Trophoblast cell (in vitro differentiated cells and primary cell): ENCODE data around the gene ANGPTL1.

Source experiments
- DNase-seq, 2 donors: peaks; one replicate each; pipeline ENCODE4 v3.0.0-alpha.2; 2016
- H2AFZ ChIP-seq: 2 replicates; pipeline ENCODE4 v1.6.1; 2013; ENCODE audit warnings: low read length, moderate library complexity, mild to moderate bottlenecking; ENCODE audit not compliant: insufficient read depth, poor library complexity
- H2AK5ac ChIP-seq: 2 replicates; pipeline ENCODE4 v1.6.1; 2013; ENCODE audit warnings: mild to moderate bottlenecking, low read length
- H2BK120ac ChIP-seq: 2 replicates; pipeline ENCODE4 v1.6.1; 2013; ENCODE audit warnings: low read length, mild to moderate bottlenecking, moderate library complexity; ENCODE audit not compliant: insufficient read depth, poor library complexity
- H2BK12ac ChIP-seq: 2 replicates; pipeline ENCODE4 v1.6.1; 2013; ENCODE audit warnings: mild to moderate bottlenecking, low read length, moderate library complexity
- H2BK5ac ChIP-seq: 2 replicates; pipeline ENCODE4 v1.6.1; 2013; ENCODE audit warnings: low read length, low read depth, moderate library complexity, mild to moderate bottlenecking; ENCODE audit not compliant: poor library complexity
- H3K14ac ChIP-seq: 2 replicates; pipeline ENCODE4 v1.6.1; 2013; ENCODE audit warnings: mild to moderate bottlenecking, low read length
- H3K18ac ChIP-seq: 2 replicates; pipeline ENCODE4 v1.6.1; 2013; ENCODE audit warnings: mild to moderate bottlenecking, low read length
- H3K23ac ChIP-seq: 2 replicates; pipeline ENCODE4 v1.6.1; 2013; ENCODE audit warnings: low read length
- H3K27ac ChIP-seq: 2 replicates; pipeline ENCODE4 v1.5.1; 2013; ENCODE audit warnings: low read depth, mild to moderate bottlenecking, inconsistent platforms, low read length, moderate library complexity
- H3K27me3 ChIP-seq: 2 replicates; pipeline ENCODE4 v1.6.1; 2013; ENCODE audit warnings: inconsistent platforms, mild to moderate bottlenecking, low read length, moderate library complexity; ENCODE audit not compliant: insufficient read depth
- H3K36me3 ChIP-seq, 2 experiments: 1 replicate in 1 of 2; 2 replicates in 1 of 2; pipeline ENCODE4 v1.6.1; 2013; ENCODE audit warnings: low read length in 2 of 2, mild to moderate bottlenecking in 2 of 2, moderate library complexity in 1 of 2; ENCODE audit not compliant: insufficient read depth in 2 of 2, control insufficient read depth in 1 of 2
- H3K4ac ChIP-seq: 2 replicates; pipeline ENCODE4 v1.6.1; 2013; ENCODE audit warnings: low read depth, mild to moderate bottlenecking, low read length, moderate library complexity
- H3K4me1 ChIP-seq, 2 experiments: 1 replicate in 1 of 2; 2 replicates in 1 of 2; pipeline ENCODE4 v1.6.1; 2013; ENCODE audit warnings: low read length in 2 of 2, mild to moderate bottlenecking in 2 of 2, moderate library complexity in 1 of 2; ENCODE audit not compliant: insufficient read depth in 2 of 2, control insufficient read depth in 1 of 2
- H3K4me2 ChIP-seq: 2 replicates; pipeline ENCODE4 v1.6.1; 2013; ENCODE audit warnings: inconsistent platforms, mild to moderate bottlenecking, low read length, moderate library complexity
- H3K4me3 ChIP-seq: 2 replicates; pipeline ENCODE4 v1.5.1; 2013; ENCODE audit warnings: mild to moderate bottlenecking, low read depth, low read length, inconsistent platforms
- H3K79me1 ChIP-seq: one replicate; pipeline ENCODE4 v1.6.1; 2013; ENCODE audit warnings: low read length
- H3K79me2 ChIP-seq: 2 replicates; pipeline ENCODE4 v1.6.1; 2013; ENCODE audit warnings: low read length, mild to moderate bottlenecking; ENCODE audit not compliant: control insufficient read depth, insufficient read depth, poor library complexity
- H3K9ac ChIP-seq: 2 replicates; pipeline ENCODE4 v1.6.1; 2013; ENCODE audit warnings: mild to moderate bottlenecking, low read length
- H3K9me3 ChIP-seq: 2 replicates; pipeline ENCODE4 v1.6.1; 2013; ENCODE audit warnings: low read depth, mild to moderate bottlenecking, control low read depth, inconsistent platforms, low read length; ENCODE audit not compliant: insufficient read depth
- H4K12ac ChIP-seq: 2 replicates; pipeline ENCODE4 v1.6.1; 2013; ENCODE audit warnings: low read depth, mild to moderate bottlenecking, low read length, moderate library complexity
- H4K8ac ChIP-seq: 2 replicates; pipeline ENCODE4 v1.6.1; 2013; ENCODE audit warnings: low read depth, mild to moderate bottlenecking, low read length, moderate library complexity
- H4K91ac ChIP-seq: one replicate; pipeline ENCODE4 v1.6.1; 2013; ENCODE audit warnings: low read depth, mild to moderate bottlenecking, low read length, moderate library complexity
- WGBS: extraction: QIAGEN DNeasy Blood & Tissue Kit; methylation state at CpG from one replicate; pipeline ENCODE4 v1.1.7; 2013; ENCODE audit warnings: missing lambda C conversion rate; ENCODE audit not compliant: insufficient read length, insufficient coverage; ENCODE audit errors: extremely low coverage; 5-methylcytosine and 5-hydroxymethylcytosine counted together

Gene ANGPTL1

DNA sequence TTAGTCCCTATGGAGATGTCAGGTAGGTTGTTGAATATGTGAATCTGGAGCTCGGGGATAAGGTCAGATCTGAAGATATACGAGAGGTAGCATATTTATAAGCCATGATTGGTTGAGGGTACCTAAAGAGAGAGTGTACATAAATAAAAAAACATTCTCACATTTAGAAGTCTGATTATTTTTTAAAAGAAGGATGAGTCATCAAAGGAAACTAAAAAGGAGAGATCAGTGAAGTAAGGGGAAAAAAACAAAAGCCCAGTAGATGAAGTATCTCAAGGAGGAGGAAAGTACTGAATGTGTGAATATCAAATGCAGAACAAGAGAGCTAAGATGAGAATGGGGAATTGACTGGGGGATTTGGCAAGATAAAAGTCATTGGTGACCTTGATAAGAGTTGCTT lies 15.7 kb upstream of the ANGPTL1 start:
- Histone ChIP-seq H3K9me3 (no peaks in the 10 kb centered on the region), H3K4me1 (no peaks in the 10 kb centered on the region), H3K36me3 (peaks cover 1 to 5% of the 10 kb centered on the region in 2 experiments), H3K4ac (no peak overlapping the region), H3K79me1 (no peaks in the 10 kb centered on the region), H4K12ac (no peak overlapping the region), H3K27me3 (no peaks in the 10 kb centered on the region), H3K14ac (no peak overlapping the region), H3K18ac (no peak overlapping the region), H2BK5ac (no peak overlapping the region), H4K8ac (no peak overlapping the region), H3K4me2 (no peak overlapping the region), H2BK120ac (no peak overlapping the region), H3K9ac (no peak overlapping the region), H2AK5ac (no peak overlapping the region), H2BK12ac (no peak overlapping the region), H4K91ac (no peak overlapping the region), H3K4me3 (no peak overlapping the region), H3K27ac (no peak overlapping the region), H2AFZ (no peak overlapping the region), H3K79me2 (no peaks in the 10 kb centered on the region), H3K23ac (no peak overlapping the region)
- no CpG with 5 or more reads among the region's 2 CpGs for WGBS
- no peak for DNase-seq

- H2BK5ac ChIP-seq = no peak overlapping the region
- no peaks in the 10 kb centered on the region for H3K4me1 ChIP-seq
- H3K27ac ChIP-seq = no peak overlapping the region
- H4K91ac ChIP-seq = no peak overlapping the region
- H3K79me2 ChIP-seq = no peaks in the 10 kb centered on the region
- no peaks in the 10 kb centered on the region for H3K27me3 ChIP-seq
- H2BK120ac ChIP-seq = no peak overlapping the region
- no peak overlapping the region for H3K18ac ChIP-seq
- H3K4me3 ChIP-seq = no peak overlapping the region
- no peak overlapping the region for H2BK12ac ChIP-seq
- H3K79me1 ChIP-seq = no peaks in the 10 kb centered on the region
- H4K8ac ChIP-seq = no peak overlapping the region
- no peak for DNase-seq
- H4K12ac ChIP-seq = no peak overlapping the region
- no peak overlapping the region for H2AFZ ChIP-seq
- H3K36me3 ChIP-seq = peaks cover 1 to 5% of the 10 kb centered on the region in 2 experiments
- H3K14ac ChIP-seq = no peak overlapping the region
- H3K4ac ChIP-seq = no peak overlapping the region
- H2AK5ac ChIP-seq = no peak overlapping the region
- H3K4me2 ChIP-seq = no peak overlapping the region
- WGBS = no CpG with 5 or more reads among the region's 4 CpGs
- no peak overlapping the region for H3K23ac ChIP-seq
- no peak overlapping the region for H3K9ac ChIP-seq
- no peaks in the 10 kb centered on the region for H3K9me3 ChIP-seq
Measured at GRCh38 chr1:178885869-178886268, 15.0 kb upstream of the ANGPTL1 start.

DNA sequence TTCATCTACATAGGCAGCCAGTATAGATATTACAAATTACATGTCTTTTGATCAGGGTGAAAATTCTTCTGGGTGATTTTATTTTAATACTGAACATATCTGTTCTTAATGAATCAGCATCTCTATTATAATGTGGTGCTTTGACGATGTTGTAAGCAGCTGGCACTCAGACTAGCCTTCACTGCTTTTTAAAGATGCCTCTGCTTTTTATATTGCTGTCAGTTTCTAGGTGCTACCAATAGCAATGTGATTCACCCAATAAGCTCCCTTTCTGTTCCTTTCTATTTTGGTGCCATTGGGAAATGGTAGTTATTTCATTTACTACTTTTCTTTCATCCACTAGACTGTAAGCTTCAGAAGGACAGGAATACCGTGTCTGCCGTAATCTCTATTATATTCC lies 11.1 kb upstream of the ANGPTL1 start:
- no peak overlapping the region for H3K18ac ChIP-seq
- H3K9me3 ChIP-seq = no peaks in the 10 kb centered on the region
- no peak overlapping the region for H4K12ac ChIP-seq
- H3K36me3 ChIP-seq = peaks cover 1% of the 10 kb centered on the region in 2 experiments
- H3K14ac ChIP-seq = no peak overlapping the region
- H4K8ac ChIP-seq = no peak overlapping the region
- no peaks in the 10 kb centered on the region for H3K79me1 ChIP-seq
- H3K9ac ChIP-seq = no peak overlapping the region
- H3K4me3 ChIP-seq = no peak overlapping the region
- no peak overlapping the region for H3K27ac ChIP-seq
- H3K27me3 ChIP-seq = no peaks in the 10 kb centered on the region
- H2BK120ac ChIP-seq = no peak overlapping the region
- no peak overlapping the region for H4K91ac ChIP-seq
- no peak overlapping the region for H2AFZ ChIP-seq
- H2BK5ac ChIP-seq = no peak overlapping the region
- H2BK12ac ChIP-seq = no peak overlapping the region
- no CpG with 5 or more reads among the region's 3 CpGs for WGBS
- no peak overlapping the region for H2AK5ac ChIP-seq
- no peak overlapping the region for H3K4me2 ChIP-seq
- H3K4me1 ChIP-seq = no peaks in the 10 kb centered on the region
- no peak overlapping the region for H3K4ac ChIP-seq
- no peak overlapping the region for H3K23ac ChIP-seq
- H3K79me2 ChIP-seq = no peaks in the 10 kb centered on the region
- DNase-seq = no peak

DNA sequence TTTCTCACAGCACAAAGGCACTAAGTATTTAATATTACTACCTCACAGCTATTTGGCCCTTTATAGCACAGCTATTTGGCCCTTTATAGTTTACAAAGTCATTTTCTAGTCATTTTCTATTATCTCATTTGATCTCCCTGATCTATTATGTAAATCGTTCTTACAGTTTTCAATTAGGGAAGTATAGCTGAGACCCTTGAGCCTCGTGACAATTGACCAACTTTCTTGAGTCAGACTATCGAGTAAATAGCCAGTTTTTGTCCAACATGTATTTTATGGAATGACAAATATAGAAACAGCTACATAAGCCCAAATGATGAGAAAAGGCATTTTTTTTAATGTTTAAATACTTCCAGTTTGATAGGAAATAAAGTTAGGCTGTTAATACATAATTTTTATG lies 7.0 kb upstream of the ANGPTL1 start:
- no peaks in the 10 kb centered on the region for H3K4me1 ChIP-seq
- H3K23ac ChIP-seq = no peak overlapping the region
- no peaks in the 10 kb centered on the region for H3K36me3 ChIP-seq
- no peak overlapping the region for H3K4ac ChIP-seq
- H2BK120ac ChIP-seq = no peak overlapping the region
- DNase-seq = no peak
- H4K8ac ChIP-seq = no peak overlapping the region
- no peak overlapping the region for H3K14ac ChIP-seq
- no peaks in the 10 kb centered on the region for H3K79me1 ChIP-seq
- H2AFZ ChIP-seq = no peak overlapping the region
- no peak overlapping the region for H4K91ac ChIP-seq
- no peak overlapping the region for H4K12ac ChIP-seq
- H3K27ac ChIP-seq = no peak overlapping the region
- H3K9me3 ChIP-seq = no peaks in the 10 kb centered on the region
- no peak overlapping the region for H2AK5ac ChIP-seq
- no peak overlapping the region for H3K9ac ChIP-seq
- no peak overlapping the region for H3K4me3 ChIP-seq
- no peak overlapping the region for H3K18ac ChIP-seq
- H3K27me3 ChIP-seq = no peaks in the 10 kb centered on the region
- no peaks in the 10 kb centered on the region for H3K79me2 ChIP-seq
- H3K4me2 ChIP-seq = no peak overlapping the region
- H2BK12ac ChIP-seq = no peak overlapping the region
- no CpG with 5 or more reads among the region's 3 CpGs for WGBS
- H2BK5ac ChIP-seq = no peak overlapping the region
